Measurements from ENCODE around the gene LEFTY2. TPM values are rescaled to one million over a fixed set of nuclear protein-coding genes. Genes with fewer than 3 reads are reported as not detected.
A peak's percentile ranks its signal among the peaks of the same experiment; 100 is the strongest.
"Not testable (repeated sequence)": the region's sequence is repeated elsewhere in the genome, so short reads cannot be mapped to it uniquely, and the experiment has no call there.

Gene LEFTY2
- total RNA-seq, 1 donor from 2014 or later, result not detected

- DNase-seq (ENCODE audit: low spot score), result no peak
- H3K27ac Mint-ChIP-seq, result peak overlapping the region; percentile 64
- peak overlapping the region; percentile 44 for H3K4me3 Mint-ChIP-seq
- H3K27me3 Mint-ChIP-seq (ENCODE audit: insufficient read depth), result peaks cover 43% of the 10 kb centered on the region
- no peaks in the 10 kb centered on the region for H3K9me3 Mint-ChIP-seq
- H3K4me1 Mint-ChIP-seq (ENCODE audit: low read depth), result peaks cover 47% of the 10 kb centered on the region
- intact Hi-C loops (cut with micrococcal nuclease), result loop anchor here (1.0 kb wide), 5 partner anchors 16 to 121 kb away; partner anchors contain the start of genes EPHX1, PYCR2, SRP9 and TMEM63A
- no peaks in the 10 kb centered on the region for H3K36me3 Mint-ChIP-seq (ENCODE audit: low read depth)
Observed at GRCh38 chr1:225897595-225898514, 43.2 kb downstream of the LEFTY2 start.

DNA sequence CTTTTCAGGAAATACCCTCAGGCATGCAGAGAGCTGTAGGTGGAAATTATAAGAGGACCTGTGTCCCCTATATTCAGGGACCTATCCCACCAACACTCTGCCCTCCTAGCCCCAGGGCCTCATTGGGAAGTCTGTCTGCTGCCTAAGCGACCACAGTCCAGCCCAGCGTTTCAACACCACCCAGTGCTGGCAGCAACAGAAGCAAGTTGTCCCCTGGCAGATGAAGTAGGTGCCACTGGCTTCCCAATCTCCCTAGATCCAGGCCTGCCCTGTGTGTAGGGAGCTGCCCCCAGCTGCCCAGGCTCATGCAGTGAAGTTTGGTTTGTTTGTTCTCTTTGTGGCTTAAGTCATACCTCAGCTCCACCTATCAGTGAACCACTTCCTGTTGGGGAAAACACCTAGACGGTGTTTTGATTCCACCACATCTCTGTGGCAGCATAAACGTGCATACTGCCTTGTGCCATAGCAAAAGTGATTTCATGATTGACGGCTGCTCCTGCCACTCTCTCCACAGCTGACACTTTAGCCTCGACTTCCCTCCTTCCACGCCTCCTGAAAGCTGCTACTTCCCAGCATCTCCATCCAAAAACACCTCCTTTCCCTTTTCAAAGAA lies 44.0 kb downstream of the LEFTY2 start:
- Mint-ChIP-seq H3K9me3 (no peaks in the 10 kb centered on the region), H3K4me1 (ENCODE audit: low read depth) (peaks cover 47% of the 10 kb centered on the region), H3K27ac (peak overlapping the region; percentile 64), H3K4me3 (peak overlapping the region; percentile 44), H3K36me3 (ENCODE audit: low read depth) (no peaks in the 10 kb centered on the region), H3K27me3 (ENCODE audit: insufficient read depth) (peaks cover 42% of the 10 kb centered on the region)
- intact Hi-C loops (cut with micrococcal nuclease), result loop anchor here (1.0 kb wide), 5 partner anchors 15 to 120 kb away; partner anchors contain the start of genes EPHX1, PYCR2, SRP9 and TMEM63A
- DNase-seq (ENCODE audit: low spot score), result peak; percentile 81

- intact Hi-C loops (cut with micrococcal nuclease), result no loop called here
- Mint-ChIP-seq H3K27me3 (ENCODE audit: insufficient read depth) (peaks cover 41% of the 10 kb centered on the region), H3K4me1 (ENCODE audit: low read depth) (peaks cover 51% of the 10 kb centered on the region), H3K4me3 (peak overlapping the region; percentile 44), H3K9me3 (no peaks in the 10 kb centered on the region), H3K27ac (peak overlapping the region; percentile 64), H3K36me3 (ENCODE audit: low read depth) (no peaks in the 10 kb centered on the region)
- DNase-seq (ENCODE audit: low spot score), result no peak
Observed at GRCh38 chr1:225896494-225896893, 44.5 kb downstream of the LEFTY2 start.

GRCh38 chr1:225892307-225892706 lies 48.7 kb downstream of the LEFTY2 start:
- Mint-ChIP-seq H3K4me3 (no peak overlapping the region), H3K9me3 (no peaks in the 10 kb centered on the region), H3K36me3 (ENCODE audit: low read depth) (no peaks in the 10 kb centered on the region), H3K27ac (no peak overlapping the region), H3K27me3 (ENCODE audit: insufficient read depth) (peaks cover 32% of the 10 kb centered on the region), H3K4me1 (ENCODE audit: low read depth) (peaks cover 31% of the 10 kb centered on the region)
- DNase-seq (ENCODE audit: low spot score), result no peak
- intact Hi-C loops (cut with micrococcal nuclease), result no loop called here

- peaks cover 30% of the 10 kb centered on the region for H3K27me3 Mint-ChIP-seq (ENCODE audit: insufficient read depth)
- H3K9me3 Mint-ChIP-seq, result no peaks in the 10 kb centered on the region
- intact Hi-C loops (cut with micrococcal nuclease), result no loop called here
- no peak for DNase-seq (ENCODE audit: low spot score)
- H3K27ac Mint-ChIP-seq, result peak overlapping the region; percentile 72
- peaks cover 22% of the 10 kb centered on the region for H3K4me1 Mint-ChIP-seq (ENCODE audit: low read depth)
- H3K36me3 Mint-ChIP-seq (ENCODE audit: low read depth), result no peaks in the 10 kb centered on the region
- H3K4me3 Mint-ChIP-seq, result no peak overlapping the region
Observed at GRCh38 chr1:225891229-225891972, 49.6 kb downstream of the LEFTY2 start.

GRCh38 chr1:225890346-225891228 lies 50.4 kb downstream of the LEFTY2 start:
- Mint-ChIP-seq H3K4me1 (ENCODE audit: low read depth) (peaks cover 15% of the 10 kb centered on the region), H3K9me3 (no peaks in the 10 kb centered on the region), H3K36me3 (ENCODE audit: low read depth) (no peaks in the 10 kb centered on the region), H3K27me3 (ENCODE audit: insufficient read depth) (peaks cover 33% of the 10 kb centered on the region), H3K27ac (no peak overlapping the region), H3K4me3 (no peak overlapping the region)
- intact Hi-C loops (cut with micrococcal nuclease), result no loop called here
- DNase-seq (ENCODE audit: low spot score), result no peak

- DNase-seq (ENCODE audit: low spot score), result no peak
- no peaks in the 10 kb centered on the region for H3K36me3 Mint-ChIP-seq (ENCODE audit: low read depth)
- H3K9me3 Mint-ChIP-seq, result no peaks in the 10 kb centered on the region
- peaks cover 15% of the 10 kb centered on the region for H3K4me1 Mint-ChIP-seq (ENCODE audit: low read depth)
- intact Hi-C loops (cut with micrococcal nuclease), result no loop called here
- peaks cover 34% of the 10 kb centered on the region for H3K27me3 Mint-ChIP-seq (ENCODE audit: insufficient read depth)
- H3K27ac Mint-ChIP-seq, result no peak overlapping the region
- H3K4me3 Mint-ChIP-seq, result no peak overlapping the region
Observed at GRCh38 chr1:225889743-225890142, 51.3 kb downstream of the LEFTY2 start.

GRCh38 chr1:225888898-225889601 lies 52.0 kb downstream of the LEFTY2 start, which contains the start of gene LEFTY1:
TSS of gene LEFTY1 (minus strand) at chr1:225889146. CDS start at chr1:225889066, 80 bp downstream.
- no peak for DNase-seq (ENCODE audit: low spot score)
- peaks cover 14% of the 10 kb centered on the region for H3K4me1 Mint-ChIP-seq (ENCODE audit: low read depth)
- no peaks in the 10 kb centered on the region for H3K9me3 Mint-ChIP-seq
- intact Hi-C loops (cut with micrococcal nuclease), result no loop called here
- H3K27me3 Mint-ChIP-seq (ENCODE audit: insufficient read depth), result peaks cover 32% of the 10 kb centered on the region
- H3K4me3 Mint-ChIP-seq, result no peak within 1 kb of the TSS
- no peaks in the 10 kb centered on the region for H3K36me3 Mint-ChIP-seq (ENCODE audit: low read depth)
- H3K27ac Mint-ChIP-seq, result no peak within 1 kb of the TSS

- DNase-seq (ENCODE audit: low spot score), result no peak
- H3K27me3 Mint-ChIP-seq (ENCODE audit: insufficient read depth), result peaks cover 30% of the 10 kb centered on the region
- H3K36me3 Mint-ChIP-seq (ENCODE audit: low read depth), result peaks cover 2% of the 10 kb centered on the region
- no peak overlapping the region for H3K4me3 Mint-ChIP-seq
- peaks cover 16% of the 10 kb centered on the region for H3K4me1 Mint-ChIP-seq (ENCODE audit: low read depth)
- no peak overlapping the region for H3K27ac Mint-ChIP-seq
- no peaks in the 10 kb centered on the region for H3K9me3 Mint-ChIP-seq
- intact Hi-C loops (cut with micrococcal nuclease), result no loop called here
Observed at GRCh38 chr1:225888289-225888897, 52.6 kb downstream of the LEFTY2 start.

- intact Hi-C loops (cut with micrococcal nuclease); H3K36me3 Mint-ChIP-seq (ENCODE audit: low read depth); H3K27ac Mint-ChIP-seq; H3K4me3 Mint-ChIP-seq; DNase-seq (ENCODE audit: low spot score); H3K9me3 Mint-ChIP-seq: not testable (repeated sequence)
- peaks cover 29% of the 10 kb centered on the region for H3K27me3 Mint-ChIP-seq (ENCODE audit: insufficient read depth)
- H3K4me1 Mint-ChIP-seq (ENCODE audit: low read depth), result peaks cover 20% of the 10 kb centered on the region
Observed at GRCh38 chr1:225887554-225888288, 53.3 kb downstream of the LEFTY2 start.

DNA sequence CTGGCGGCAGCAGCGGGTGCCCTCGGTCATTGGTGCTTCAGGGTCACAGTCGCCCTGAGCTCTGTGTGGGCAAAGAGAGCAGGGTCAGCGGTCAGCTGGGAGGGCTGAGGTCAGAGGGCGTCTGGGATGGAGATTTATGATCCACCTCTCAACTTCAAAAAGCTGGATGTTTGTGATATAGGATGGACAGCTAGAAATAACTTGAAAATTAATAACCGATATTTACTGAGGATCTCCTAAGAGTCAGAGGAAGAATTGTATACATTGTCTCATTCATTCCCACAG lies 54.0 kb downstream of the LEFTY2 start:
- Mint-ChIP-seq H3K9me3 (no peaks in the 10 kb centered on the region), H3K4me3 (no peak overlapping the region), H3K4me1 (ENCODE audit: low read depth) (peaks cover 20% of the 10 kb centered on the region), H3K36me3 (ENCODE audit: low read depth) (peaks cover 2% of the 10 kb centered on the region), H3K27me3 (ENCODE audit: insufficient read depth) (peaks cover 26% of the 10 kb centered on the region), H3K27ac (no peak overlapping the region)
- no peak for DNase-seq (ENCODE audit: low spot score)
- intact Hi-C loops (cut with micrococcal nuclease), result no loop called here

Measured in activated T-helper 1 cell treated with anti-CD3 and anti-CD28 coated beads, Interleukin-12 subunit alpha, Interleukin-12 subunit beta, Interleukin-2, Interleukin-4 antibody, amounts not matched to agents 30 ng/mL and 10 ng/mL and 1 ng/mL, durations not matched to agents 14 hours and 24 hours and 36 hours (primary cell).